T-helper 2 cell treated with Interferon-gamma antibody and Interleukin-4, amounts not matched to agents 100 ng/mL and 5 ng/mL, for 36 hours (primary cell): Measurements from ENCODE around the gene EML4. TPM values are rescaled to one million over a fixed set of nuclear protein-coding genes. Genes with fewer than 3 reads are reported as not detected.
"Not testable (repeated sequence)": the region's sequence is repeated elsewhere in the genome, so short reads cannot be mapped to it uniquely, and the experiment has no call there.

Source experiments
- intact Hi-C: fragments of 100-400 bp; cut with micrococcal nuclease; formaldehyde crosslinking; loops from one replicate; pipeline ENCODE4 v1.15.1; 2023
- total RNA-seq: library from RNA; stranded (reverse); gene quantifications from 2 replicates; pipeline ENCODE4 v1.2.3, GENCODE V29; 2022

Gene EML4, protein sequence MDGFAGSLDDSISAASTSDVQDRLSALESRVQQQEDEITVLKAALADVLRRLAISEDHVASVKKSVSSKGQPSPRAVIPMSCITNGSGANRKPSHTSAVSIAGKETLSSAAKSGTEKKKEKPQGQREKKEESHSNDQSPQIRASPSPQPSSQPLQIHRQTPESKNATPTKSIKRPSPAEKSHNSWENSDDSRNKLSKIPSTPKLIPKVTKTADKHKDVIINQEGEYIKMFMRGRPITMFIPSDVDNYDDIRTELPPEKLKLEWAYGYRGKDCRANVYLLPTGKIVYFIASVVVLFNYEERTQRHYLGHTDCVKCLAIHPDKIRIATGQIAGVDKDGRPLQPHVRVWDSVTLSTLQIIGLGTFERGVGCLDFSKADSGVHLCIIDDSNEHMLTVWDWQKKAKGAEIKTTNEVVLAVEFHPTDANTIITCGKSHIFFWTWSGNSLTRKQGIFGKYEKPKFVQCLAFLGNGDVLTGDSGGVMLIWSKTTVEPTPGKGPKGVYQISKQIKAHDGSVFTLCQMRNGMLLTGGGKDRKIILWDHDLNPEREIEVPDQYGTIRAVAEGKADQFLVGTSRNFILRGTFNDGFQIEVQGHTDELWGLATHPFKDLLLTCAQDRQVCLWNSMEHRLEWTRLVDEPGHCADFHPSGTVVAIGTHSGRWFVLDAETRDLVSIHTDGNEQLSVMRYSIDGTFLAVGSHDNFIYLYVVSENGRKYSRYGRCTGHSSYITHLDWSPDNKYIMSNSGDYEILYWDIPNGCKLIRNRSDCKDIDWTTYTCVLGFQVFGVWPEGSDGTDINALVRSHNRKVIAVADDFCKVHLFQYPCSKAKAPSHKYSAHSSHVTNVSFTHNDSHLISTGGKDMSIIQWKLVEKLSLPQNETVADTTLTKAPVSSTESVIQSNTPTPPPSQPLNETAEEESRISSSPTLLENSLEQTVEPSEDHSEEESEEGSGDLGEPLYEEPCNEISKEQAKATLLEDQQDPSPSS
- total RNA-seq = 71.4 and 73.0 TPM in 2 replicates

DNA sequence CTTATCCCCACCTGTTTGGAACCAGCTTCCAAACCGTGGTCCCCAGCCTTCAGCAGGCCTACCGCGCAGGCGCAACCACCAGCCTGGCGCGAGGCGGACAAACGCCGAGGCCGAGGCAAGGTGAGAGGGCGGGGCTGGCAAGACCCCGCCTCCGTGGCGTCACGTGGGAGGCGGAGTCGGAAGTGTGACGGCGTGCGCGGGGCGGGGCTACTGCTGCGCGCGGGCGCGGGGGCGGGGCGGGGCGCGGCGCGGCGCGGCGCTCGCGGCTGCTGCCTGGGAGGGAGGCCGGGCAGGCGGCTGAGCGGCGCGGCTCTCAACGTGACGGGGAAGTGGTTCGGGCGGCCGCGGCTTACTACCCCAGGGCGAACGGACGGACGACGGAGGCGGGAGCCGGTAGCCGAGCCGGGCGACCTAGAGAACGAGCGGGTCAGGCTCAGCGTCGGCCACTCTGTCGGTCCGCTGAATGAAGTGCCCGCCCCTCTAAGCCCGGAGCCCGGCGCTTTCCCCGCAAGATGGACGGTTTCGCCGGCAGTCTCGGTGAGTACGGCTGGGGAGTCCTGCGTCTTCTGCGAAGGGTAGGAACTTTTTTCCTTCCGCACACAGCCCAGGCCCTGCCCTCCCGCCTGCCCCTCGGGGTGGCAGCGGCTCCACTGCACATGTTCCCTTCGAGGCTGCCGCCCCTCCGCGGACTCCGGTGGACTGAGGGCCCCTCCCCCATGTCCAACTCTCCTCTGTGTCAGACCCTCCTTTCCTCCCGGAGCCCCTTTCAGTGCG, at the start of gene EML4:
Gene EML4, plus strand, starts transcription at position 254 of the 774 bp plus-strand sequence. Its CDS starts 259 bp downstream, at position 513.
- intact Hi-C loops = loop anchor here (1.0 to 2.0 kb wide), 5 partner anchors 36 to 328 kb away; partner anchors contain the start of gene COX7A2L

DNA sequence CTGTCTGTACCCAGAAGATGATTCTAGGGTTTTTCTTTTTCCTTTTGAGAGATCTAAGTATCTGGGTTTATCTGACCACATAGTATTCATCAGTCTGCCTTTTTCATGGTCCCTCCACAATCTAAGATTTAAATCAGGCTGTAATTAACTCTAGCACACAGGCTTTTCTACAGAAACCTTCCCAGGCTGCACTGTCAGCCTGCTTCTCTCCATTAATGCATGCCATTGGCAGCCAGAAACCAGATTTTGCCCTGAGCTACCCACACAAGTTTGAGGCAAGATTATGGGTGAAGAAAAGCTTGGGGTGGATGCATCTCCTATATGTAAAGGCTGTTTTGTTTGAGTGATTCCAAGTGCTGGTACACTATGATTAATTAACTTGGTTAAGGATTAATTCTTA, 45.7 kb upstream of the EML4 start:
- intact Hi-C loops = no loop called here

DNA sequence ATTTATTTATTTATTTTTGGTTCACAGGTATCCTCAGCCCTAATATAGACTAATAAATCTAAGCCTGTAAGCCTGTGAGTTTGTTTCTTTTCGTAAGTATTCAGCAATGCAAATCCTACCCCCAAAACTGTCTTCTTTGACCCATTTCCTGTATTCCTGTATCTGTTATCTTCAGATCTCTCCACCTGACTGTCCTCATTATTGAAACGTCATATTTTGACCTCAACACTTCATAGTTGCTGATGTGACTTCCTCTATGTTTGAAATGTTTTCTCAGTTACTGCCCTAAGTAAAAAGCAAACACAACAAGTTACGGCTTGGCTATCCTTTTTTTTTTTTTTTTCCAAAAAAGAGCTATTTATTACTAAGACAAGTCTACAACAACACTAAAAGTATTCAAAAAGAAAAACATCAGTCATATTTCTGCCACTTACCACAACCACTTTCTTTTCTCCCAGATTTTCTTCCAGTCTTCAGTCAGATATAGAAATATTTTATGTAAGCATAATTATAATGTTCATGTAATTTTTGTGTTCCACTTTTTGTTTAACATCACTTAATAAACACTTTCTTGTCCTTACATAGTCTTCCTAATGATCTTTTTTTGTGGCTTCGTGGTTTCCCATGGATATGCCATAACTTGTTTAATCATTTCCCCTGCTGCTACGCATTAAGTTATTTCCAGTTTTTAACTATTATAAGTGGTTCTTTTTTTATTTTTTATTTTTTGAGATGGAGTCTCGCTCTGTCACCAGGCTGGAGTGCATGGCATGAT, 45.0 kb upstream of the EML4 start:
- intact Hi-C loops = loop anchor here (1.0 kb wide), 2 partner anchors 9 to 18 kb away; no protein-coding TSS in a partner anchor

DNA sequence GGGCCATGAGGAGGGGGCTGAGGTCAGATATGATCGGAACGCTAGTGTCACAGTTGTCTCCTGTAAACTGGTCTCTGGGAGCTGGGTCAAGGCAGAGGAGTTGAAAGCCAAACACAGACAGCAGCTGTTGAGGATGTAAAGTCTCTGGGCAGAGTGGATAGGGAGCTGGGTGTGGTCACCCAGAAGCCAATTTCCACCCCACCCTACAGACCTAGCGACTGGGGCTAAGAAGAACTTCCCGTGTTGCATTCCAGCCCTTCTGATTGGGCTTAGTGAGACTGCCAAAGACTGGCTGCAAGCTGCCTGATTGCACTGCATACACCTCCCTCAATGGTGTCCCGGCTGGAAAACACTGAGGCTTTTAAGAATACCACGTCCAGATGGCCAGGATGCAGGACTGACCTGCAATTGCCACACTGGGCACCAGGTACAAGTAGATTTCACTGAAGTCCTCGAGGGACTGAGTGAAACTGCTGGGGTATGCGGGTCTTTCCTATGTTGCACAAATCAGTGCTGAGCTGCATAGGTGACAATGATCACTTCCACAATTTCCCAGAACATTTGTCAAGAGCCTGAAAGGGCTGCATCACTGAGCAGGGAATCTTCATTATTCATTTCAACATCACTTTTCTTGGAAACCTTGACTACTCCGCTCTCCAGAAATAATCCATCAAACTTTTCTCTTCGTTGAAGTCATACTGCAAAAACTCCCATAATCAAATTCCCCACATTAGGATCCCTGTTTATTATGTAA, 43.1 kb upstream of the EML4 start:
- intact Hi-C loops = no loop called here

DNA sequence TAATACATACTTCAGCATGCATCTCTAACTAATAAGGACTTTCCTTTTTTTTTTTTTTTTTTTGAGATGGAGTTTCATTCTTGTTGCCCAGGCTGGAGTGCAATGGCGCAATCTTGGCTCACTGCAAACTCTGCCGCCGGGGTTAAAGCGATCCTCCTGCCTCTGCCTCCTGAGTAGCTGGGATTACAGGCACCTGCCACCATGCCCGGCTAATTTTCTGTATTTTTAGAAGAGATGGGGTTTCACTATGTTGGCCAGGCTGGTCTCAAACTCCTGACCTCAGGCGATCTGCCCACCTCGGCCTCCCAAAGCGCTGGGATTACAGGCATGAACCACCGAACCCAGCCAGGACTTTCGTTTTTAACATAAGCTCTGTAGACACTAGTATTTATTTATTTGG, 42.3 kb upstream of the EML4 start:
- intact Hi-C loops = not testable (repeated sequence)

DNA sequence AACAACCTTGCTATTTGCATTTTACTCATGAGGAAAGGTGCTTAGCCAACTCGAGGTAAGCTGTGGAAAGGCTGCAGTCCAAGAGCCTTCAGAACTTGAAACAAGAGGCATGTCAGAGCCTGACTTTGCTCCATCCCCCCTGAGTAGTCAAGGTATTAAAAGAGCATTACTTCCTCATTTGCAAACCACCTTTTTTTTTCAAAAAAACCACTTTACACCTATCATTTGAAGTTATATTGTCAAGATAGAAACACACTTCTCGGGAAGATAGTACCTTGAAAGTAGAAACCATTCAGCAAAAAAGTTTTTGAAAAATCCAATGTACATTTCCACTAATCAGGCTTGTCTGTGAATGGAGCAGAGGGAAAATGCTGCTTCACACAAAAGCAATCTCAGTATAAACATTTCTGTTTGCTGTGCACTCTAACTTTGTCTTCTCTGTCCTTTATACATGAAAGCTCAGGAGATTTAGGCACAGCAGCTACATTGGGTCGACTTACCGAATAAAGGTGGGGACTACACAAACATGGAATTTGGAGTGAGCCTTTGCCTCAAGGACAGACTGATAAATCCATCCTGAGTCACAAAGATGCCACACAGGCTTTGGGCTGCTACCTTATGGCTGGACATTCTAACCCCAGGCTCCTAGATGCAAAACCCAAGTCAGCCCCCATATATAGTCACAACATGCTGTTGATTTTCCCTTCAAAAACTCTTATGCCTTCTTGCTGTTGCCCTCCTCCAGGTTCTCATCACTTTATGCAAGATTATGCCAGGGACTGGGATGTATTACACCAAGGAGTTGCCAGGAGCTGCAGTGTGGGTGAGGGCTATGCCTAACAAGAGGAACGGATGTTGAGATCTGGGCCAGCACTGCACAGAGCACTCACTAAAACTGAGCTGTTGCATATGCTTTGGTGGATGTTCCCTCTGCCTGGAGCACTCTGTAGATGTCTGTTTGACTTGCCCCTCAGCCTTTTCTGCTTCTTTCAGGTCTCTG, 41.4 kb upstream of the EML4 start:
- intact Hi-C loops = no loop called here

DNA sequence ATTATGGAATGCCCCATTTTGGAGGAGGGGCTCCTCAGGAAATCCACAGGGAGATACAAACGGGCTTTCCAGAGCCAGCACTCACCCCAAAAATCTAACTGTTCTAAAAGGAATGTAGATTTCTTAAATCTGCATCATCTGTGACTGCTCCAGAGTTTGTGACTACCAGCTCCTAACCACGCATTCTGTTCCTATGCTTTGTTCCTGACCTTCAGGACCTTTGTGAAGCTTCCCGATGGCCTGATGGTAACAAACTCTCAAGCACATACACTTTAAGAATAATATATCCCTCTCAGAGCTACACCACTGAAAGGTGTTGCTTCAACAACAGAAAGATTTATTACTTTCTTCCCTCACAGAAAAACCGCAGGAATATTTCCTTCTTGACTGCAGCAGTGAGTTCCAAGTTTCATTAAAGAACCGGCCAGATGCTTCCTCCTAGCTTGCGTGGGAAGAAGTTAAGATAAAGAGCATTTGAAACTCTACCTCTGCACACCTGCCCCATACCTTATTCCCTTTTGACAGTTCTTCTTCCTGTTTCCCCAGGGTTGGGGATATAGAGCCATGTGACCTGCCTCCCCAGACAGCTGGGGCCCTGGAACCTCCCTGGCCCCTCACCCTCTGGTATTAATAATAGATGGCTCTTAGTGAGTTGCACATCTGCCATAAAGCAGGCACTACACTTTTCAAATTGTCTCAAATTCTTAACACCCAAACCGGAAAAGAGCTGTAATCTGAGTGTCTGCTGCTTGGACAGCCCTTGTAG, 40.2 kb upstream of the EML4 start:
- intact Hi-C loops = no loop called here

DNA sequence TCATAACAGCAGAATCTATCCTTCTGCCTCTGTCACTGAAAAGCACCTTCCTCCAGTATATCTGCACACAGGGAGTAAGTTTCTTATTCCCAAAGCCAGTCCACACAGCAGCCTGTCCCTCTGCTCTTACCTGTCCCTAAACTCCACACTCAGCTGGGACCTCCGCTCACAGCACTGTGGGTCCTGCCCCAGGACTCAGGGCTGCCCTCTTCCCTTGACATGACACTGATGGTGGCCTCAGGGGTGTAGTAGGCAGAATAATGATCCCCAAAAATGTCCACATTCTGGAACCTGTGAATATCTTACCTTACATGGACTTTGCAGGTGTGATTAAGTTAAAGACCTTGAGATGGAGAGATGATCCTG, 39.7 kb upstream of the EML4 start:
- intact Hi-C loops = no loop called here

DNA sequence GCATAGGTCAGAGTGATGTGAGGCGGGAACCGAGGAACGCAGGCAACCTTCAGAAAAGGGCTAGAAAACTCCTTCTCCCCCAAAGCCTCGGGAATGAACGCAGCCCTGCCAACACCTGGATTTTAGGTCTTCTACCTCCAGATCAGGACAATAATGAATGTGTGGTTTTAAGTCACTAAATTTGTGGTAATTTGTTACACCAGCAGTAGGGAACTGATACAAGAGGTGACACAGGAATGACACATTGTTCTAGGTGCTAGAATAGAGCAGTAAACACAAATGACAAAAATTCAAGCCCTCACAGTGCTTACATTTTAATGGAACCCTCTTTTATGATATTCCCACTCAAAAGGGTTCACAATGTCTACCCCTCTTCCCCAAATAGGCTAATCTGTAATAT, 39.2 kb upstream of the EML4 start:
- intact Hi-C loops = loop anchor here (5.0 kb wide), 1 partner anchor 1027 kb away; no protein-coding TSS in a partner anchor

DNA sequence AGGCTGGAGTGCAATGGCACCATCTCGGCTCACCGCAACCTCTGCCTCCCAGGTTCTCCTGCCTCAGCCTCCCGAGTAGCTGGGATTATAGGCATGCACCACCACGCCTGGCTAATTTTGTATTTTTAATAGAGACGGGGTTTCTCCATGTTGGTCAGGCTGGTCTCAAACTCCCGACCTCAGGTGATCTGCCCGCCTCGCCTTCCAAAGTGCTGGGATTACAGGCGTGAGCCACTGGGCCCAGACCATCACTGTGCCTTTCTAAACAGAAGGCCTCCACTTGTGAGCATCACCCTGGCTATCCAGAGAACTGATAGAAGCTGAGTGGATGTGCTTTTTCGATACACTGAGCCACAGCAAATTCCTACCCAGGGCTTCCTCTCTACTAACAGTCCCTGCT, 38.3 kb upstream of the EML4 start:
- intact Hi-C loops = loop anchor here (5.0 kb wide), 1 partner anchor 1026 kb away; no protein-coding TSS in a partner anchor

DNA sequence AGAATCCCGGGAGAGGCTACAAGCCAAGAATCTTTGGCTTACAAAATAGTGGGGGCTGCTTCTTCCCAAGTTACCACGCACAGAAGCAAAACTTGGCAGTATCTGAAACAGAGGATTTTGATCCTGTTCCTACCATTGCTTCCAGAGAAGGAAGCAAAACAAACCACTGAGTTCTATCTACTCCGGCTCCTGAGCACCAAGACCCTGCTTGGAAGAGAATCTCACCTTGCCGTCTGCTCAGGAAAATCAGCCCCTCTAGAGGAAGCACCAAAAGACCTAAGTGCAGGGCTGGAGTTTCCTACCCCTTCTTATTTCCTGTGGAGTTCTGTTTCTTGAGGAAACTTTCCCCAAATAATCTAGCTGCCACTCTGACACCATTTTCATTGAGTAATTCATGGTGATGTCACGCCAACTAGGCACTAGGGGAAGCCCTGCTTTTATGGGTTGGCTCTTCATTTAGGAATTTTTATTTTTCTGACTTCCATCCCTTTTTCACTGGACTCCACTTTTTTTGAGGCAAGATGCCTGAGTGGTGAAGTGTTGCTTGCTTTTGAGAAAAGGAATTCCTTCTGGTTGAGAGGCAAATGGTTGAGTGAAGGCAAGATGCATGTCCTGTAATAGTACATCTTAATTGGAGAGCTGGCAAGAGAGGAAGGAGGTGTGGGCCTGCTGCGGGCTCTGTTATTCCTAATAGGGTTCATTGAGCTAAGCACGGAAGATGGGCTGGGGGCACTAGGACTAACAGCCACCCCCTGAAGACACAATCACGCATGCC, 36.8 kb upstream of the EML4 start:
- intact Hi-C loops = loop anchor here (2.0 to 5.0 kb wide), 3 partner anchors 64 to 1025 kb away; partner anchors contain the start of gene COX7A2L

DNA sequence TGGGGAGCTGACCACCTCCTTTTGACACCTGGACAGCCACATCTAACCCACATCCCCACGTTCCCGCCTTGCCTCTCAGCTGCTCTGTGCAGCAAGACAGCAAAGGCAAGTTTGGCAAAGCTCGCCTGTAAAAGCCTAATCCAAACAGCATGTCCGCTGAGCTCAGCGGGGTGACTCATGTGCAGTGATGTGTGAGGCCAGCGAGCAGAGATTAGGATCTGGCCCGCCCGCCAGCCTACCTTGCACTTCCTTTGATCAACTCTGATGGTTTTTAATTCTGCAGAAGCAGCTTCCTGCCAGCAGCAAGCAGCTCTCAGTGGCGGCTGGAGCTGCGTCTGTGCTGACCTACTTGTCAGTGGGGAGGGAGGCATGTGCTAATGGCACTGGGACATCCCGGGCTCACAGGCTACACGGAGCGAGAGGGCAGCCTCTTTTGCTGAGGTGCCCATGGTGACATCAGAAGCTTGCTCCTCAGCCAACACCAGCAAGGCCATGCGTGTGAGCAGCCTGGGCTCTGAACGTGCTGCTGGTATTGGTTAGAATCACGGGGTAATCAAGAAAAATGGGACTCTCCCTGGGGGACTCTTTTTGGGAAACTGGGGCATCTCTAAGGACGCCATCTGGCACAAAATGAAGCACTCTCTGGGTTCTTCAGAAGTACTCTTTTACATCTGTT, 36.0 kb upstream of the EML4 start:
- intact Hi-C loops = loop anchor here (1.0 to 5.0 kb wide), 7 partner anchors 9 to 1024 kb away; partner anchors contain the start of genes COX7A2L and EML4

DNA sequence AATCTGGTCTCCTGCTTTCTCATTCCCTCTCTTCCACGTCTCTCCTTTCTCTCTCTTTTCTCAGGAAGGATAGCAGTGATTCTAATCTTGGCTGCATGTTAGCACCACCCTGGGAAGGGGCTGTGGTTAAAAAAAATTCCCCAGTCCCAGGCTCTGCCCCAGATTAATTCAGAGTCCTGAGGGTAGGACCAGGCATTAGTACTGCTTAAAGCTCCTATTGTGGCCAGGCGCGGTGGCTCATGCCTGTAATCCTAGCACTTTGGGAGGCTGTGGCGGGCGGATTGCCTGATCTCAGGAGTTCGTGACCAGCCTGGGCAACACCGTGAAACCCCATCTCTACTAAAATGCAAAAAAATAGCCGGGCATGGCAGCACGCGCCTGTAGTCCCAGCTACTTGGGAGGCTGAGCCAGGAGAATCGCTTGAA, 35.4 kb upstream of the EML4 start:
- intact Hi-C loops = loop anchor here (1.0 to 5.0 kb wide), 7 partner anchors 9 to 1024 kb away; partner anchors contain the start of genes COX7A2L and EML4

DNA sequence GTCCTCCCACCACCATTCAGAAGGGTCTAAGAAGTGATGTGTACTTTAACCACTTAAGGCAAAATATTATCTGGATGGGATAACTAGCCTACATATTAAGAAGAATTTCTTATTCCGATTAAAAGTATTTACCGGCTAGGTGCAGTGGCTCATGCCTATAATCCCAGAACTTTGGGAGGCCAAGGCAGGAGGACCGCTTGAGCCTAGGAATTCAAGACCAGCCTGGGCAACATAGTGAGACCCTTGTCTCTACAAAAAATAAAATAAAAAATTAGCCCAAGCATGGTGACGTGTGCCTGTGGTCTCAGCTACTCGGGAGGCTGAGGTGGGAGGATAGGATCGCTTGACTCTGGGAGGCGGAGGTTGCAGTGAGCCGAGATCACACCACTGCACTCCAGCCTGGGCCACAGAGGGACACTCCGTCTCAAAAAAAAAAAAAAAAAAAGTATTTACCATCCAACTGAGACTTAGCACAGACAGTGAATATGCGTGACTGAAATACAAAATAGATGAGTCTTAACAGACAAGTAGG, 34.7 kb upstream of the EML4 start:
- intact Hi-C loops = loop anchor here (5.0 kb wide), 1 partner anchor 1023 kb away; no protein-coding TSS in a partner anchor
